Mesothelial cell of epicardium (in vitro differentiated cells): ENCODE data around the gene UBE2N. TPM values are rescaled to one million over a fixed set of nuclear protein-coding genes. Genes with fewer than 3 reads are reported as not detected.
"Not testable (repeated sequence)": the region's sequence is repeated elsewhere in the genome, so short reads cannot be mapped to it uniquely, and the experiment has no call there.

Source experiments
- DNase-seq, 2 experiments: peaks; one replicate each; pipeline ENCODE4 v3.0.0; 2021; ENCODE audit warnings: low spot score in 2 of 2; ENCODE audit not compliant: unreplicated experiment in 2 of 2
- H3K27ac Mint-ChIP-seq: 2 replicates; pipeline ENCODE4 v1.8.0; 2021; ENCODE audit warnings: mixed read lengths
- H3K27me3 Mint-ChIP-seq: 2 replicates; pipeline ENCODE4 v1.8.0; 2021; ENCODE audit warnings: low read depth, mixed read lengths
- H3K36me3 Mint-ChIP-seq: 2 replicates; pipeline ENCODE4 v1.8.0; 2021; ENCODE audit warnings: mixed read lengths
- H3K4me1 Mint-ChIP-seq: 2 replicates; pipeline ENCODE4 v1.8.0; 2021; ENCODE audit warnings: mixed read lengths
- H3K4me3 Mint-ChIP-seq: 2 replicates; pipeline ENCODE4 v1.8.0; 2021; ENCODE audit warnings: mild to moderate bottlenecking, moderate library complexity, mixed read lengths
- H3K9me3 Mint-ChIP-seq: 2 replicates; pipeline ENCODE4 v1.8.0; 2021; ENCODE audit warnings: mixed read lengths
- CTCF ChIP-seq: fragments of 200-600 bp; sonication (generic); IDR thresholded peaks from one replicate; pipeline ENCODE4 v1.5.0; 2021; ENCODE audit warnings: antibody characterized with exemption; ENCODE audit not compliant: unreplicated experiment
- total RNA-seq: library from RNA; stranded (reverse); gene quantifications from 3 replicates; pipeline ENCODE4 v1.2.1, GENCODE V29; 2021

UBE2N gene
- total RNA-seq, 1 donor from 2014 or later, result 90.6 TPM

DNA sequence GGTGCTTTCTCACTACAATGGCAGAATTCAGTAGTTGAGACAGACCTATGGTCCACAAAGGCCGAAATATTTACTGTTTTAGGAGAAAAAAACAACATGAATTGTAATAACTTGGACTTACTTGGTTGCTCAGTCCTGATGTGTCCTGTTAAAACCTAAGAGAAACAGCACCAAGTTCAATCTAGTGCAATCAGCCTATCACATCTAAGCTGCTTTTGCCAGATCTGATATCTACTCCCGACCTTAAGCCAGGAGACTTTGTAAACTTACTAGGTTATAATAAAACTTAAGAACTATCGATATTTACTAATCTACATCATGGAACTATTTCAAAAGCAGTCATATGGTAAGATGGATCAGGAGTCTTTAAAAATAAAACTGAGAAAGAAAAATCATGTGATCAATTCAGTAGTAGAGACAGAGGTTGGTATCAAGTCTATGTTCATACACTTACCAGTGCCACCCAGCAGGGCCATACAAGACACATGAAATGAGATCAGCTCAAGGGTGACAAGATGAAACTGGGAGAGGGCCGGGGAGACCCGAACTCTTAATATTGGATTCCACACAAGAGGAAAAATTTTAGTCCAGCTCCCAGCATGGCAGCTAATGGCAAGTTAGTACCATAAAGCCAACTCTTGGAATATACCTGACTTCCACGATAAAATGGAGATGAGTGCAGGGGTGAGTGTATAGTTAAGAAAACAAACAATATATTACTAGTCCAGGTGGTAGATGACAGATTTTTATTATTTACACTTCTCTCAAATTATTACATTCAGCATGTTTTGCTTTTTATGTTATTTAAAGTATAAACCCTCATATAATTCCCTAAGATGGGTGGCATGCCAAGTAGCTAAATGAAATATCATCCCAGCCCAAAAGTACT, 36.5 kb downstream of the UBE2N start:
- Mint-ChIP-seq H3K4me1 (peaks cover 8% of the 10 kb centered on the region), H3K4me3 (no peak overlapping the region), H3K9me3 (no peaks in the 10 kb centered on the region), H3K27me3 (no peaks in the 10 kb centered on the region), H3K27ac (peak overlapping the region; percentile 8), H3K36me3 (peaks cover 15% of the 10 kb centered on the region)
- no peak for DNase-seq
- no peak for TF ChIP-seq CTCF

DNA sequence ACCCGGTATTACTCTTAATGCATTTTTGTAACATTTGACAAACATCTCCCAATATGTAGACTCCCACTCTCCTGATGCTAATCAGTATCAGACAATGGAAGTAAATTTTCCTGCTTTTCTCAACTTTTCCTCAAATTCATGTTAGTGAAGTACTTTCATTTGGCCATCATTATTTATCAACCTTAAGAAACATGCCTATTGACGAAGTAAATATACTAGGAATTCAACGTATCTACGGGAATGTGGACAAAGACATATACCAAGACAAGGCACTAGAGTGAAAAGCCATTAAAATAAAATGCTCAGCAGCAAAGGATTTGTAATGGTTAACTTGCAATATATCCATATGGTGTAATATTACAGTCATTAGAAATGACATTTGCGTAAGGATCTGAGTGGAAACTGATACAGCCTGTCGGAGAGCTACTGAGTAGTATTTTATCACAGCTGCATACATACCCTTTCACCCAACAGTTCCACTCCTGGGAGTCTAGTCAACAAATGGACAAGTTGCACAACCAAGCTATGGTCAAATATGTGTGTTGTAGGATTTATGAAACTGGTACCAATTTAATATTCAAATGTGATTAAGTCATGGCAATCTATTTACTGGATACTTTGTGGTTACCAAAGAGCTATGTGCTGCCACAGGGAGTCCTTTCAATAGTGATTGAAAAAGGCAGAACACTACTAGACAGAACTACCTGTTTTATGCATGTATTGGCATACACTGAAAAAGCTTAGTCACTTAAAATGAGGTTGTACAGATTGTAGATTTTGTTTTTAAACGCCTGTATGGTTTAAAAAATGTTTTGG, 37.6 kb downstream of the UBE2N start:
- peaks cover 8% of the 10 kb centered on the region for H3K4me1 Mint-ChIP-seq
- no peaks in the 10 kb centered on the region for H3K9me3 Mint-ChIP-seq
- DNase-seq, result no peak
- H3K27ac Mint-ChIP-seq, result peak overlapping the region; percentile 19
- no peak for TF ChIP-seq CTCF
- H3K4me3 Mint-ChIP-seq, result no peak overlapping the region
- no peaks in the 10 kb centered on the region for H3K27me3 Mint-ChIP-seq
- peaks cover 15% of the 10 kb centered on the region for H3K36me3 Mint-ChIP-seq

DNA sequence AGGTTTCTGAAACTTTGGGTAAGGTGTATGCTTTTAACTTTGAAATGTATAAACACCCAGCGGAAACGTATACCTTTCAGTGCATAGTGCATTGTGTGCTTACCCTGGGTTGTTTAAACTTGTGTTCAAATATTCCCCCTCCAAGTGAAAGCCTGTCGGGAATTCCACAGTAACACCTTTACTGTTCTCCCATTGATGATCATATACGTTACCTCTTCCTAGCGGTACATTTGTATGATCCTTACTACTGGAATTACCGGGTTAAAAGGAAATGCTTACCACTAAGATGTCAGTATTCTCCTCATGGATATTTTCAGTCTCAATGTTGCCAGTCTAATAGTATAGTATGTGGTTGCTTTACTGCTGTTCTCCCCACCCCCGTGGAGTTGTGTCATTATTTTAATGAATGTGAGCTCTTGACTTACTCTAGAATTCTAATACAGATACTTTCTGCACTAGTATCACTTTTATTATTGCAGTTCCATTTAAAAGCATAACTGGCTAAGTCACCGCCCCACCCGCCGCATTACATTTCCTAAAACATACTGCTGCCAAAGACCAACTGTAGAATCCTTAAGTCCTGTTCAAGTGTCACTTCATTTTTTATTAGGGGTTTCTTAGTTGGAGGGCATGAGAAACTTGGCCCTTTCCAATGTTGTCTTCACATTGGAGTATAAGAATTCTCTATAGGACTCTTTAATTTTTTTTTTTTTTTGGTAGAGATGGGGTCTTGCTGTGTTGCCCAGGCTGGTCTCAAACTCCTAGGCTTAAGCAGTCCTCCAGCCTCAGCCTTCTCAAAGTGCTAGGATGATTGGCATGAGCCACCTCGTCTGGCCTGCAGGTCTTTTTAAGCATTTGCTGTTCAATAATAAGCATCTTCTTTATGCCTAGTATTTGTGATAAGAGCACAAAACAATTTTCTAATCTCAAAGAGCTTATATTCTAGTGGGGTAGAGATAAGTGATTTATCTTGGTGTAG, 39.1 kb downstream of the UBE2N start:
- no peaks in the 10 kb centered on the region for H3K27me3 Mint-ChIP-seq
- no peak overlapping the region for H3K27ac Mint-ChIP-seq
- H3K4me3 Mint-ChIP-seq, result no peak overlapping the region
- H3K36me3 Mint-ChIP-seq, result peaks cover 18% of the 10 kb centered on the region
- DNase-seq, result no peak
- H3K9me3 Mint-ChIP-seq, result no peaks in the 10 kb centered on the region
- TF ChIP-seq CTCF, result no peak
- H3K4me1 Mint-ChIP-seq, result peaks cover 2% of the 10 kb centered on the region

GRCh38 chr12:93399183-93399863, 42.4 kb downstream of the UBE2N start:
- H3K36me3 Mint-ChIP-seq, result peaks cover 14% of the 10 kb centered on the region
- not testable (repeated sequence) for H3K9me3 Mint-ChIP-seq, H3K4me3 Mint-ChIP-seq, H3K4me1 Mint-ChIP-seq, H3K27ac Mint-ChIP-seq, H3K27me3 Mint-ChIP-seq, DNase-seq

GRCh38 chr12:93397412-93397811, 44.3 kb downstream of the UBE2N start:
- peaks cover 14% of the 10 kb centered on the region for H3K36me3 Mint-ChIP-seq
- H3K9me3 Mint-ChIP-seq, result no peaks in the 10 kb centered on the region
- TF ChIP-seq CTCF, result no peak
- H3K27me3 Mint-ChIP-seq, result no peaks in the 10 kb centered on the region
- H3K4me3 Mint-ChIP-seq, result no peak overlapping the region
- no peak for DNase-seq
- no peaks in the 10 kb centered on the region for H3K4me1 Mint-ChIP-seq
- no peak overlapping the region for H3K27ac Mint-ChIP-seq
